Neural progenitor cell (in vitro differentiated cells): ENCODE data around the gene CCDC71L.

Experiments used
- EZH2 ChIP-seq: fragments of 200-600 bp; sonication (generic); IDR thresholded peaks from 2 replicates; pipeline ENCODE4 v1.6.1; 2017; ENCODE audit warnings: antibody characterized with exemption, mild to moderate bottlenecking, moderate library complexity
- TF ChIP-seq, protein P1 (sequence below): fragments of 200-600 bp; sonication (generic); IDR thresholded peaks from 2 replicates; pipeline ENCODE4 v1.5.1; 2017; ENCODE audit warnings: antibody characterized with exemption, mild to moderate bottlenecking

DNA sequence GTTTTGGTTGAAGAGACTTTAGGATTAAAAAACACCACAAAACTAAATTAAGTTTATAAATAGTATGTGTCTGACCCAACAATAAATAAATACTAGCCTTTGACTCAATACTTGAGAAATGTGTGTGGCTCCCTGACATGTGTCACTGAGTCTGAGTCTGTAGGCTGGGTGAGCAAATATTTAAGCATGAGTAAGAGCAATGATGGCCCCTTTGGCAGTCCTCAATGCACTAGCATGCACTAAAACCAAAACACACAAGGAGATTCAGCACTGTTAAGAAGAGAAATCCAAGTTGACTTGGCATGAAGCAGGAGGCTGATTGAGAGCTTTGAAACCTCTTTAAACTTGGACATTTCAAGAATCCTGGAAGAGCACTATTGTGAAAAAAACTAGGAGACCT, 37.1 kb downstream of the CCDC71L start:
- TF ChIP-seq, protein P1, sequence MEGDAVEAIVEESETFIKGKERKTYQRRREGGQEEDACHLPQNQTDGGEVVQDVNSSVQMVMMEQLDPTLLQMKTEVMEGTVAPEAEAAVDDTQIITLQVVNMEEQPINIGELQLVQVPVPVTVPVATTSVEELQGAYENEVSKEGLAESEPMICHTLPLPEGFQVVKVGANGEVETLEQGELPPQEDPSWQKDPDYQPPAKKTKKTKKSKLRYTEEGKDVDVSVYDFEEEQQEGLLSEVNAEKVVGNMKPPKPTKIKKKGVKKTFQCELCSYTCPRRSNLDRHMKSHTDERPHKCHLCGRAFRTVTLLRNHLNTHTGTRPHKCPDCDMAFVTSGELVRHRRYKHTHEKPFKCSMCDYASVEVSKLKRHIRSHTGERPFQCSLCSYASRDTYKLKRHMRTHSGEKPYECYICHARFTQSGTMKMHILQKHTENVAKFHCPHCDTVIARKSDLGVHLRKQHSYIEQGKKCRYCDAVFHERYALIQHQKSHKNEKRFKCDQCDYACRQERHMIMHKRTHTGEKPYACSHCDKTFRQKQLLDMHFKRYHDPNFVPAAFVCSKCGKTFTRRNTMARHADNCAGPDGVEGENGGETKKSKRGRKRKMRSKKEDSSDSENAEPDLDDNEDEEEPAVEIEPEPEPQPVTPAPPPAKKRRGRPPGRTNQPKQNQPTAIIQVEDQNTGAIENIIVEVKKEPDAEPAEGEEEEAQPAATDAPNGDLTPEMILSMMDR, result no peak
- TF ChIP-seq EZH2, result no peak
